Fibroblast of upper back skin (primary cell): Measurements from ENCODE around the gene MAG.

Experiments
- DNase-seq: peaks from one replicate; pipeline ENCODE4 v3.0.0-alpha.2; 2013

Gene MAG

DNA sequence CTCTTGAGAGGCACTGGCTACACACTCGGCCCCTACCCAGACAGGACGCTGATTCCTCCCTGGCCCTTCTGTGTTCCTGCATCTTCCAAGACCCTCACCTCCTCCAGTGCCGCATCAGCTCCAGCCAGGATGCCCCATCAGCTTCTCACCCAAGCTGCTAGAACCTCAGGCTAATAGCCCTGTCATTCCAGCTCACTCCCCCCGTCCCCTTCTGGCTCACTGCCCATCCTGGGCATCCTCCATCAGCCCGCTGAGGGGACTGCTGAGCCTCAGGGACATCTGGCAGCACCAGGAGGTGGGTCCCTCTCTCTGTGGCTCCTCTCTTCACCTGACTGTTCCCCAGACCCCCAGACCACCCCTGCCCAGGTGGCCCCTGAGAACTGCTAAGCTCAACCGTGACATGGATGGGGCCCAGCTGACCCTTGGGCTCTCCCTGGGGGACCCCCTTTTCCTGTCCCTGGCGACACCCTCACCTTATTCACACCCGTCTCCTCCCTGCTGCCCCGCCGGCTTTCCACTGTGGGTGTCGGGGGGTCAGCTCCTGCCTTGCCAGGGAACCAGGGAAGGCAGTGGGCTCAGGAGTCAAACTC lies 71.1 kb downstream of the MAG start:
- DNase-seq: no peak
